ENCODE measurements around the gene SWAP70. TPM values are rescaled to one million over a fixed set of nuclear protein-coding genes. Genes with fewer than 3 reads are reported as not detected.

SWAP70 gene
- total and polyA plus RNA-seq, 2 donors (not counting 1 experiment from before 2014, with no cell fraction given), result 45.1 to 74.4 TPM

DNA sequence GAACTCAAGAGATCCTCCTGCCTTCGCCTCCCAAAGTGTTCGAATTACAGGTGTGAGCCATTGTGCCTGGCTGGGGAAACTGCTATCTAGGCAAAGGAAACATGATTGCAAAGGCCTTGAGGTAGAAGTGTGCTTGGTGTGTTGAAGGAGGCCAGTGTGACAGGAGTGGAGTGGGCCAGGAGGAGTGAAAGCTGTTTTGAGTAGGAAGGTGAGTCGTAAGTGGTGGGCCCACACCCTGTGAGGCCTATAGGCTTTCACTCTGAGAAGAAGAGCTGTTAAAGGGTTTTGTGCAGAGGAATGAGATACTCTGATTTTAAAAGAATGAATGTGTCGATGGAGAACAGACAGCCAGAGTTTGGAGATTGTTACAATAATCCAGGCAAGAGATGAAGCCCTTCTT, 47.0 kb upstream of the SWAP70 start:
- no peaks in the 10 kb centered on the region for H3K27me3 ChIP-seq (ENCODE audit: control insufficient read depth, insufficient read depth, low read length)
- peak overlapping the region; percentile 16 for H3K27ac ChIP-seq (ENCODE audit: insufficient read depth, low read length)
- peak in 1 of 2 donors; percentile 11 for DNase-seq (ENCODE audit: low read depth in 2 of 2)
- no peak overlapping the region for H2AFZ ChIP-seq (ENCODE audit: low read length)
- H3K9ac ChIP-seq (ENCODE audit: insufficient read depth, low read length), result no peak overlapping the region
- H3K36me3 ChIP-seq (ENCODE audit: control insufficient read depth, insufficient read depth, low read length), result no peaks in the 10 kb centered on the region
- H4K20me1 ChIP-seq (ENCODE audit: control insufficient read depth, extremely low read depth, insufficient read depth, low read length), result no peaks in the 10 kb centered on the region
- H3K79me2 ChIP-seq (ENCODE audit: control insufficient read depth, insufficient read depth, low read length), result no peaks in the 10 kb centered on the region
- H3K9me3 ChIP-seq (ENCODE audit: control insufficient read depth, insufficient read depth, low read depth, low read length), result no peaks in the 10 kb centered on the region
- no peak overlapping the region for H3K4me3 ChIP-seq (replicated peaks in 1 of 4; ENCODE audit: control extremely low read depth in 1 of 4, insufficient read depth in 1 of 4, low read depth in 3 of 4, low read length in 4 of 4)
- no peak for TF ChIP-seq EZH2 (IDR thresholded peaks at IDR 0.05; ENCODE audit: low read length, missing control alignments)
- TF ChIP-seq, protein P1, sequence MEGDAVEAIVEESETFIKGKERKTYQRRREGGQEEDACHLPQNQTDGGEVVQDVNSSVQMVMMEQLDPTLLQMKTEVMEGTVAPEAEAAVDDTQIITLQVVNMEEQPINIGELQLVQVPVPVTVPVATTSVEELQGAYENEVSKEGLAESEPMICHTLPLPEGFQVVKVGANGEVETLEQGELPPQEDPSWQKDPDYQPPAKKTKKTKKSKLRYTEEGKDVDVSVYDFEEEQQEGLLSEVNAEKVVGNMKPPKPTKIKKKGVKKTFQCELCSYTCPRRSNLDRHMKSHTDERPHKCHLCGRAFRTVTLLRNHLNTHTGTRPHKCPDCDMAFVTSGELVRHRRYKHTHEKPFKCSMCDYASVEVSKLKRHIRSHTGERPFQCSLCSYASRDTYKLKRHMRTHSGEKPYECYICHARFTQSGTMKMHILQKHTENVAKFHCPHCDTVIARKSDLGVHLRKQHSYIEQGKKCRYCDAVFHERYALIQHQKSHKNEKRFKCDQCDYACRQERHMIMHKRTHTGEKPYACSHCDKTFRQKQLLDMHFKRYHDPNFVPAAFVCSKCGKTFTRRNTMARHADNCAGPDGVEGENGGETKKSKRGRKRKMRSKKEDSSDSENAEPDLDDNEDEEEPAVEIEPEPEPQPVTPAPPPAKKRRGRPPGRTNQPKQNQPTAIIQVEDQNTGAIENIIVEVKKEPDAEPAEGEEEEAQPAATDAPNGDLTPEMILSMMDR (conservative IDR thresholded peaks at IDR 0.05 in 1 of 2, IDR thresholded peaks at IDR 0.05 in 1 of 2; ENCODE audit: low read depth in 1 of 2, low read length in 2 of 2), result no peak
- H3K4me2 ChIP-seq (ENCODE audit: extremely low read depth, insufficient read depth, low read length), result no peak overlapping the region
- H3K4me1 ChIP-seq (ENCODE audit: control insufficient read depth, extremely low read depth, insufficient read depth, low read length), result peaks cover 26% of the 10 kb centered on the region

DNA sequence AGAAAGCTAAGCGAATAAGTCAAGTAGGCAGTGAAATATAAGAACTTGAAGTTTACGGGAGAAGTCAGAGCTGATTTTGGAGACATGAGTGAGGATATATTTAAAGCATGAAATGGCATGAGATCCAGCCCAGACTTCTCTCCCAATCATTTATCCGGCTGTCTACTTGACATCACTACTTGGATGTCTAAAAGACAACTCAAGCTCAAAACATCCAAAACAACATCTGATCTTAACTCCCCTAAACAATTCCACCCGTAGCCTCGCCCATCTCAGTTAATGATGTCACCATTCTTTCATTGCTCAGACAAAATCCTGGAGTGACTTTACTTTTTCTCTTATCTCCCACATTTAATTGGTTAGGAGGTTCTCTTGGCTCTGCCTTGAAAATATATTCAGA, 45.9 kb upstream of the SWAP70 start:
- Histone ChIP-seq H3K79me2 (ENCODE audit: control insufficient read depth, insufficient read depth, low read length) (no peaks in the 10 kb centered on the region), H3K9ac (ENCODE audit: insufficient read depth, low read length) (no peak overlapping the region), H3K36me3 (ENCODE audit: control insufficient read depth, insufficient read depth, low read length) (no peaks in the 10 kb centered on the region), H2AFZ (ENCODE audit: low read length) (no peak overlapping the region), H3K9me3 (ENCODE audit: control insufficient read depth, insufficient read depth, low read depth, low read length) (no peaks in the 10 kb centered on the region), H3K27ac (ENCODE audit: insufficient read depth, low read length) (peak overlapping the region; percentile 68), H3K4me1 (ENCODE audit: control insufficient read depth, extremely low read depth, insufficient read depth, low read length) (peaks cover 26% of the 10 kb centered on the region), H3K4me2 (ENCODE audit: extremely low read depth, insufficient read depth, low read length) (no peak overlapping the region), H3K4me3 (replicated peaks in 1 of 4; ENCODE audit: control extremely low read depth in 1 of 4, insufficient read depth in 1 of 4, low read depth in 3 of 4, low read length in 4 of 4) (no peak overlapping the region), H3K27me3 (ENCODE audit: control insufficient read depth, insufficient read depth, low read length) (no peaks in the 10 kb centered on the region), H4K20me1 (ENCODE audit: control insufficient read depth, extremely low read depth, insufficient read depth, low read length) (no peaks in the 10 kb centered on the region)
- peak; percentile 53 to 69 for DNase-seq (ENCODE audit: low read depth in 2 of 2)
- TF ChIP-seq EZH2 (IDR thresholded peaks at IDR 0.05; ENCODE audit: low read length, missing control alignments), result no peak
- TF ChIP-seq, protein P1 (conservative IDR thresholded peaks at IDR 0.05 in 1 of 2, IDR thresholded peaks at IDR 0.05 in 1 of 2; ENCODE audit: low read depth in 1 of 2, low read length in 2 of 2), result no peak

DNA sequence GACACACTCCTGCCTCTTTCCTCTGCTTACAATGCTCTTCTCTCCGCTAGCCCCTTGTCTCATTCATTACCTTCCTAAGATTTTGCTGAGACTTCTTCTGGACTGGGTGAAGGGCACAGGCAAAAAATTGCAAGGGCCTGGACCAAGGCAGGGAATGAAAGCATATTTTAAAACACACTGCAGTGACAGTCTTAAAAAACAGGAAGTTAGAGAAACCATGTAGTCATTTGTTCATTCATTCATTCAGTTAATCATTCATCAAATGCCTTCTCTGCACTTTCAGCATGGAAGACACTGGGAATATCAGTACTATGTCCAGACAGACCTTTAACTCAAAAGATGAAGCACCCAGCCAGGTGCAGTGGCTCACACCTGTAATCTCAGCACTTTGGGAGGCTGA, 44.9 kb upstream of the SWAP70 start:
- DNase-seq (ENCODE audit: low read depth in 2 of 2), result no peak
- no peak overlapping the region for H2AFZ ChIP-seq (ENCODE audit: low read length)
- no peaks in the 10 kb centered on the region for H4K20me1 ChIP-seq (ENCODE audit: control insufficient read depth, extremely low read depth, insufficient read depth, low read length)
- no peak overlapping the region for H3K9ac ChIP-seq (ENCODE audit: insufficient read depth, low read length)
- no peaks in the 10 kb centered on the region for H3K79me2 ChIP-seq (ENCODE audit: control insufficient read depth, insufficient read depth, low read length)
- TF ChIP-seq, protein P1 (conservative IDR thresholded peaks at IDR 0.05 in 1 of 2, IDR thresholded peaks at IDR 0.05 in 1 of 2; ENCODE audit: low read depth in 1 of 2, low read length in 2 of 2), result no peak
- no peak for TF ChIP-seq EZH2 (IDR thresholded peaks at IDR 0.05; ENCODE audit: low read length, missing control alignments)
- no peak overlapping the region for H3K4me3 ChIP-seq (replicated peaks in 1 of 4; ENCODE audit: control extremely low read depth in 1 of 4, insufficient read depth in 1 of 4, low read depth in 3 of 4, low read length in 4 of 4)
- H3K27me3 ChIP-seq (ENCODE audit: control insufficient read depth, insufficient read depth, low read length), result no peaks in the 10 kb centered on the region
- peaks cover 19% of the 10 kb centered on the region for H3K4me1 ChIP-seq (ENCODE audit: control insufficient read depth, extremely low read depth, insufficient read depth, low read length)
- no peak overlapping the region for H3K4me2 ChIP-seq (ENCODE audit: extremely low read depth, insufficient read depth, low read length)
- H3K27ac ChIP-seq (ENCODE audit: insufficient read depth, low read length), result no peak overlapping the region
- no peaks in the 10 kb centered on the region for H3K36me3 ChIP-seq (ENCODE audit: control insufficient read depth, insufficient read depth, low read length)
- H3K9me3 ChIP-seq (ENCODE audit: control insufficient read depth, insufficient read depth, low read depth, low read length), result no peaks in the 10 kb centered on the region

Measured in fibroblast of lung (primary cell).